DMS153 (cell line): Measurements from ENCODE around the gene PLPP7.
"Not testable (repeated sequence)": the region's sequence is repeated elsewhere in the genome, so short reads cannot be mapped to it uniquely, and the experiment has no call there.

Experiments
- DNase-seq: peaks from one replicate; lab custom pipeline; 2025; lab: John Stamatoyannopoulos, UW

Gene PLPP7

GRCh38 chr9:131289301-131290035 lies at the start of gene PLPP7:
Gene PLPP7, plus strand, starts transcription at chr9:131289723. Its CDS starts 275 bp downstream, at chr9:131289998.
- DNase-seq = peak; percentile 26

GRCh38 chr9:131240047-131240921 lies 49.2 kb upstream of the PLPP7 start:
- DNase-seq = no peak

- not testable (repeated sequence) for DNase-seq
Observed at GRCh38 chr9:131244331-131244730, 45.2 kb upstream of the PLPP7 start.

GRCh38 chr9:131246618-131247017 lies 42.9 kb upstream of the PLPP7 start:
- DNase-seq = no peak

DNA sequence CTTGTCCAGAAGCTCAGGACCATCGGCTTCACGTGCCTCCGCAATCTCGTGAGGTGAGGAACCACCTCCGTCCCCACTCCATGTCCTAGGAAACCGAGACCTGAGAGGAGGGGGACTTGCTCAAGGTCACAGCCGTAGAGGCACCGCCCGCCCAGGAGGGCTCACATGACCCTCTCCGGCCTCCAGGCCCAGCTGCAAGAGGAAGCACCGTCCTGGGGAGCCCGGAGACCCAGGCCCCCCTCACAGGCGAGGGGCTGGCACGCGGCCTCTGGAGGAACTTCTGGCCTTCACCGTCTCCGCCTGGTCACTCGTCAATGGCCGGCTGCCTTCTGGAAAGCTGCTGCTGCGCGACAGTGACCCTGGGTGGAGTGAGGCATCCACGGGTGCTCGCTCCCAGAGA lies 37.4 kb upstream of the PLPP7 start:
- DNase-seq = no peak

DNA sequence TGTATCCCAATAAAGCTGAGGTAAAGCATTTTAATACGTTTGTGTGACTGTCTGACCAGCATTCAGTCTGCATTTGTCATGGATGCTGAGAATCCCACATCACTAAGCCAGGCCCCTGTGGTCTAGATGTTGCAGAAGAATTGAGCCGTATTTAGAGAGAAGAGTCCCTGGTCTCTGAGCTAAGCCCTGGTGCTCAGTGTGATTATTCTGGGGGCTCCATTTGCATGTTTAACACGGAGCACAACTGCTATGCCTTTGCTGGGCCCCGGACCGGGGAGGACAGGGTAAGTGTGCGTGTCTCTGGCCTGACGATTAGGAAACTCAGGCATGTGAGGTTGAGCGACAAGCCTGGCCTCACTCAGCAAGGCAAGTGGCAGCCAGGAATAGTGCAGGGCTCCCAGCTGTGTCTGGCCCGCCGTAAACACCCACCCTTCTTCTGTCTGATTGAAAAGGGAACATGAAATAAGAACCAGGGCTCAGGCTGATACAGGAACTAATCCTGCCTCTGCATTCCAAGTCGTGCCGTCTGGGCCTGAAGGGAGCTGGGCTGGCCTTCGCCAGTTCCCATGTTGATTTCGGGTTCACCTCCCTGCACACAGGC lies 35.5 kb upstream of the PLPP7 start:
- DNase-seq = no peak

DNA sequence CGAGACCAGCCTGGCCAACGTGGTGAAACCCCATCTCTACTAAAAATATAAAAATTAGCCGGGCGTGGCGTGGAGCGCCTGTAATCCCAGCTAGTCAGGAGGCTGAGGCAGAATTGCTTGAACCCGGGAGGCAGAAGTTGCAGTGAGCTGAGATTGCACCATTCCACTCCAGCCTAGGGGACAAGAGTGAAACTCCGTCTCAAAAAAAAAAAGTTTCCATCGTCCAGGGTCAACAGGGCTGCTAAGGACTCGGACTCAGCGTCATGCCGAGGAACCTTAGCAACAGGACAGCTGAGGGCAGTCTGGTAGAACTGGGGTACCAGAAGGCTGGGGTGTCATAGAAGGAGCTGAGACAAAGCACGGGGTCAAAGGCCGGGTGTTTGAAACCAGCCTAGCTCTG lies 34.9 kb upstream of the PLPP7 start:
- no peak for DNase-seq

DNA sequence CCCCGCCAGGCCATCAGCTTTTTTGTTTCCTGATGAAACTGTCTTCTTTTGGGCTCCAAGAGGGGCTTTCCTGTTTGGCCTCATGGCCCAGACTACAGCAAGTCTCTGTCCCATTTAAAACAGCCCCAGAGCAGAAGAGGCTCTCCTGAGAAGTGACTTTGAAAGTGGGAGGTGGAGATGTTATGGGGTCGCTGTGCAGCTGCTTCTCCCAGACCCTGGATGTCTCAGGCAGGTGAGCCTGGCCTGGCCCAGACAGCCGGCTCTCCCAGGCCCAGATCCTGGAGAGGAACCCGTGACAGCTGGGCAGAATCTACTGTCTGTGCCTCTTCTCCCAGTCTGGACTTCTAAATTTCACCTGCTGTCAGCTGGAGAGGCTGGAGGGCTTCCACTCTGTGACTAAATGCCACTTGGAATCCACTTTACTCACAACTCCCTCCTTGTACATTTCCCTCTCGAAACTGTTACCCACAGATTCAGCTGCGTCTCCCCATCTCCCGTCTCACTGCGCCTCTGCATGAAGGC lies 33.8 kb upstream of the PLPP7 start:
- DNase-seq = no peak

GRCh38 chr9:131257266-131258025 lies 32.1 kb upstream of the PLPP7 start:
- no peak for DNase-seq

DNA sequence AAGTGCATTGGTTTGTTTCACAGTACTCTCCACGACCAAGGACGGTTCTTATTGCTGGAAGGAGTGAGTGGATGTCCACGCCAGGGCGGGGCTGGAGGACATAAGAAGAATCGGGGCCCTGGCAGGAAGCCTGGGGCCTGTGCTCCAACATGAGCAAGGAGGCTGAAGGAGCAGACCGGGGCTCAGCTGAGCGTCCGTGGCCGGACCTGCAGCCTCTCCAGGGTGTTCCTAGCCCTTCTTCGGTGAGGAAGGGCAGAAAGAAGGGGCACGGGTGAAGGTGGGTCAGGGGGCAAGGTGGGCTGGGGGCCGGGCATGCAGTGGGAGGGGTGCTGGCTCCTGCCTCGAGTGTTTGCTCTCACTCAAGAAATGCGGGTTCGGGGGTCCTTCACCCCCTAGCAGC lies 31.3 kb upstream of the PLPP7 start:
- no peak for DNase-seq

GRCh38 chr9:131258698-131259431 lies 30.7 kb upstream of the PLPP7 start:
- no peak for DNase-seq

DNA sequence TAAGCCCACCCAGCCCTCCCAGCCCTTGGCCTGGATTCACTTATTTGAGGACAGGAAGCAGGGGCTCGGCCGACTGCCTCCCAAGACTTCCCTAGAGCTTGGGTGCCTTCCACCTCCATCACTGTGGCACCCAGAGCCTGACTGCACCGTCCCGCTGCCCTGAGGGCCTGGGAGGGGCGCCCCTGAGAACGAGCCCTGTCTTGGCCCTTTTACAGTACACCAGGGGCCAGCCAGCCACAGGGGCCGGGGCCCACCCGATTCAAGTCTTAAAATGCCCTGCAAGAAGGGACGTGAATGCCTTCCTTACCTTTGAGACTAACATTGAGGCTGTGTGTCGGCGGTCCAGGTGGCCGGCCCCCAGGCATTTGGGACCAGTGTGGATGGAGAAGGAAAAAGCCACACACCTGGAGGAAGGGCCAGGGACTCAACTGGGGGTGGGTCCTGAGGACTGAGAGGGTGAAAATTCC lies 30.1 kb upstream of the PLPP7 start:
- DNase-seq = no peak

- no peak for DNase-seq
Observed at GRCh38 chr9:131259916-131260597, 29.5 kb upstream of the PLPP7 start.

GRCh38 chr9:131260751-131261452 lies 28.6 kb upstream of the PLPP7 start:
- no peak for DNase-seq

- DNase-seq = no peak
Observed at GRCh38 chr9:131262327-131263032, 27.0 kb upstream of the PLPP7 start.

- not testable (repeated sequence) for DNase-seq
Observed at GRCh38 chr9:131263033-131263343, 26.5 kb upstream of the PLPP7 start.

DNA sequence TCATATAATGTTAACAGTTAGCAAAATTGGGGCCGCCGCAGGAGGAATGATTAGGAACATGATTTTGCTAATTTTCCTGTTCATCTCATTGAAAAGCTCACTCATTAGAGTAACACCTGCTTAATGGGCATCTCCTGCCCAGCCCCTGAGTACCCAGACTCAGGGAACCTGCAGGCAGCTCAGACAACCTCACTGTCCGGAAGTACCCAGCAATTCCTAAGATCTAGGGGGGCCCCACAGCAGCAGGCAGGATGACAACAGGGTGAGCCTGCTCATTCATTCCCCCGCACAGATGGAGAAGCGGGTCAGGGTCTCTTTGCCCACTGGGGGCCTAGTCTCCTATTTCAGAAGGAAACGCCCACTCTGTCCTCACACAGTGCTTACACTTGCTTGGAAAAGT lies 25.8 kb upstream of the PLPP7 start:
- no peak for DNase-seq

- DNase-seq = no peak
Observed at GRCh38 chr9:131264231-131264630, 25.3 kb upstream of the PLPP7 start.
